ENCODE results near the gene CRYGC.

GRCh38 chr2:208147759-208148158, 18.1 kb upstream of the CRYGC start:
- TF ChIP-seq, protein P1, sequence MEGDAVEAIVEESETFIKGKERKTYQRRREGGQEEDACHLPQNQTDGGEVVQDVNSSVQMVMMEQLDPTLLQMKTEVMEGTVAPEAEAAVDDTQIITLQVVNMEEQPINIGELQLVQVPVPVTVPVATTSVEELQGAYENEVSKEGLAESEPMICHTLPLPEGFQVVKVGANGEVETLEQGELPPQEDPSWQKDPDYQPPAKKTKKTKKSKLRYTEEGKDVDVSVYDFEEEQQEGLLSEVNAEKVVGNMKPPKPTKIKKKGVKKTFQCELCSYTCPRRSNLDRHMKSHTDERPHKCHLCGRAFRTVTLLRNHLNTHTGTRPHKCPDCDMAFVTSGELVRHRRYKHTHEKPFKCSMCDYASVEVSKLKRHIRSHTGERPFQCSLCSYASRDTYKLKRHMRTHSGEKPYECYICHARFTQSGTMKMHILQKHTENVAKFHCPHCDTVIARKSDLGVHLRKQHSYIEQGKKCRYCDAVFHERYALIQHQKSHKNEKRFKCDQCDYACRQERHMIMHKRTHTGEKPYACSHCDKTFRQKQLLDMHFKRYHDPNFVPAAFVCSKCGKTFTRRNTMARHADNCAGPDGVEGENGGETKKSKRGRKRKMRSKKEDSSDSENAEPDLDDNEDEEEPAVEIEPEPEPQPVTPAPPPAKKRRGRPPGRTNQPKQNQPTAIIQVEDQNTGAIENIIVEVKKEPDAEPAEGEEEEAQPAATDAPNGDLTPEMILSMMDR (IDR thresholded peaks at IDR 0.05; ENCODE audit: low read length) = no peak
- TF ChIP-seq EZH2 (optimal IDR thresholded peaks at IDR 0.05; ENCODE audit: low read depth, low read length) (no peak), EZH2phosphoT487 (IDR thresholded peaks at IDR 0.05; ENCODE audit: low read length) (no peak)
